ENCODE measurements around the gene MYEOV.

The MYEOV gene

GRCh38 chr11:69293819-69294505, at the start of gene MYEOV:
MYEOV (plus strand) TSS chr11:69294155; CDS start chr11:69295355, 1,200 bp downstream.
- TF ChIP-seq CTCF (IDR thresholded peaks at IDR 0.05) = no peak

GRCh38 chr11:69244266-69244665, 49.7 kb upstream of the MYEOV start:
- no peak for TF ChIP-seq CTCF (IDR thresholded peaks at IDR 0.05)

- no peak for TF ChIP-seq CTCF (IDR thresholded peaks at IDR 0.05)
These were observed 48.9 kb upstream of the MYEOV start for GRCh38 chr11:69245041-69245440.

DNA sequence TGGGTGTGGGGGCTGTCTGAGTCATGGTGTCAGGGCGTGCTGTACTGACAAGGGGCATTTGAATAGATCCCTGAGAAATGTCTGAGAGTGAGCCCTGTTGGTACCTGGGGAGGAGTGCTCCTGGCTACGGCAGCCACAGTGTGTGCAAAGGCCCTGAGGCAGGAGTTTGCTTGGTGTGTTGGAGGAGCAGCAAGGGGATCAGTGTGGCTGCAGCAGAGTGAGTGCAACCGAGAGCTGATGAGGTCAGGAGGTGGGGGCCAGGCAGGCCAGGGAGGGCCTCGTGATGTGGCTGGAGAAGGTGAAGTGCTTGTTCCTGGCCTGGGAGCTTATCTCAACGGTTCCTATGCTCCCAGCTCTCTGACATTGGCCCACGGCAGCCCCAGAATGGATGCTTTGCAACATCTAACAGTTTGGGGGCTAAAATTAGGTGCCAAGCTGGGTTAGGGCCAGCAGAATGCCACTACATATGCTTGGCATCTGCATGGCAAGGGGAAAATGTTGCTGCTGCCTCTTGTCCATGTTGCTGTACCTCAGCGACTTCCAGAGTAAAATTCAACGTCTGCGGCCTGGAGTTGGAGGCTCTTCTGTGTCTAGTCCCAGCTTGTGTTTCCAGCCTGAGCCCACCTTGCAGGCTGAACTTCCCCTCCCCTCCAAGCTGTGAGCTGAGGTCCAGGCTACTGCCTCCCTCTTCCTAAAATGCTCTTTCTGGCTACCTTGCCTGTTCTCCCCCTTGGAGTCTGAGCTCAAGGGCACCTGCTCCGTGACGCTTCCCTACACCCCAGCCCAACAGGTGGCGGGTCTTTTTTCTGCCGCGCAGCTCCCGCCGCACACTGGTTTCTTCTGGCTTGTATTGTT, 48.2 kb upstream of the MYEOV start:
- no peak for TF ChIP-seq CTCF (IDR thresholded peaks at IDR 0.05)

DNA sequence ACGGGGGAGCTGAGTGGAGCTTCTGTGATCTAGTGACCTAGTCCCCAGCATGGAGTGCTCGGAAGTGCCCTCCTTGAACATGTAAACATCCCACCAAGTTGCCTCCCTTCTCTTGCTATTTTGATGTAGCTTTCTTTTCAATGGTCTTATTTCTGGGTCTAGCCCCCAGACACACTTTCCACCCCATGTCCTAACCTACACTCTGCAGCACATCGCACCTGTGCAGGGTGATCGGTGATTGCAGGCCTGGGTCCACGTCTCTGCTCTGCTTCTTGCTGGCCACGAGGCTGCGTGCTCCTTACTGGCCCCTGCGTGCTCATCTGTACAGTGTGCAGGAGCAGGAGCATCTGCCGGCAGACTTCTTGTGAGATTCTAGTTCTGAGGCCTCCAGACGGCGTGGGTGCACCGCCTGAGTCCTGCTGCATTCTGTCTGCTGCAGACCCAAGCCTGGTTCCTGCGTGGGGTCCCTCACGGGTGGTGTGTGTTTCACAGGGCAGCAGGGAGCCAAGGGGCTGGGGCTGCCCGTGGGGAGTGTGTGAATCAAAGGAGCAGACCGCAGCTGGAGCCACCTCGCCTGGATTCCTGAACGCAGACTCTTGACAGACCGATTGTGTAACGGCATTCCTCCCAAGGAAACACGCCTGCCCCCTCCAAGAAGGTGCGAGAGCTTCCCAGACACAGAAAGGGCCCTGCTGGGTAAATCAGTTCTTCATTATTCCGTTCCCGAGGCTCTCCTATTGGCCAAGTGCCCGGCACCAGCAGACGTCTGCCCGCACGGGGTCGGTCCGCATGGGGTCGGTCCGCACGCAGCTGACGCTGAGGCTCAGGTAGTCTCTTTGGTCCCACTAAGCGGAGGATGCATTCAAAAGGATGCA, 44.4 kb upstream of the MYEOV start:
- TF ChIP-seq CTCF (IDR thresholded peaks at IDR 0.05) = no peak

- no peak for TF ChIP-seq CTCF (IDR thresholded peaks at IDR 0.05)
These were observed 43.5 kb upstream of the MYEOV start for GRCh38 chr11:69250186-69251056.
